ENCODE results near the gene ERFE.

ERFE gene

DNA sequence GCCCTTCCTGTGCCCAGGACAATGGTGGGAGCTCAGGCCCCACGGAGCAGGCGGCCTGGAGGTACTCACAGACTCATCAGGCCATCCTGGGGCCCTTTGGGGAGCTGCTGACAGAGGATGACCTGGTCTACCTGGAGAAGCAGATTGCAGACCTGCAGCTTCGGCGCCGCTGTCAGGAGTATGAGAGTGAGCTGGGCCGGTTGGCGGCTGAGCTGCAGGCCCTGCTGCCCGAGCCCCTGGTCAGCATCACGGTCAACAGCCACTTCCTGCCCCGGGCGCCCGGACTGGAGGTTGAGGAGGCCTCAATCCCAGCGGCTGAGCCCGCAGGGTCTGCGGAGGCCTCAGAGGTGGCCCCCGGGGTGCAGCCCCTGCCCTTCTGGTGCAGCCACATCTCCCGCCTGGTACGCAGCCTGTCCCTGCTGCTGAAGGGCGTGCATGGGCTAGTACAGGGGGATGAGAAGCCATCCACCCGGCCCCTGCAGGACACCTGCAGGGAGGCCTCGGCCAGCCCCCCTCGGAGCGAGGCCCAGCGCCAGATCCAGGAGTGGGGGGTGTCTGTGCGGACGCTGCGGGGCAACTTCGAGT lies 28.6 kb upstream of the ERFE start:
- Histone ChIP-seq H3K27ac (ENCODE audit: low read depth, low read length, poor library complexity, severe bottlenecking) (no peak overlapping the region), H4K20me1 (ENCODE audit: insufficient read depth, low read length) (no peaks in the 10 kb centered on the region), H3K27me3 (ENCODE audit: insufficient read depth, low read length) (peaks cover 19% of the 10 kb centered on the region), H3K4me3 (ENCODE audit: low read depth, low read length, poor library complexity, severe bottlenecking) (no peak overlapping the region), H3K9ac (ENCODE audit: low read length) (no peak overlapping the region), H3F3A (ENCODE audit: insufficient read depth, low read length) (no peaks in the 10 kb centered on the region), H3K4me2 (ENCODE audit: low read length) (no peak overlapping the region), H3K79me2 (ENCODE audit: insufficient read depth, low read length) (no peaks in the 10 kb centered on the region), H3K36me3 (ENCODE audit: insufficient read depth, low read length) (no peaks in the 10 kb centered on the region), H3K9me3 (ENCODE audit: low read length) (no peaks in the 10 kb centered on the region), H2AFZ (ENCODE audit: low read length) (no peak overlapping the region), H3K9me2 (ENCODE audit: low read depth, low read length) (no peaks in the 10 kb centered on the region), H3K4me1 (ENCODE audit: insufficient read depth, low read length, severe bottlenecking) (no peaks in the 10 kb centered on the region)
- TF ChIP-seq, protein P1, sequence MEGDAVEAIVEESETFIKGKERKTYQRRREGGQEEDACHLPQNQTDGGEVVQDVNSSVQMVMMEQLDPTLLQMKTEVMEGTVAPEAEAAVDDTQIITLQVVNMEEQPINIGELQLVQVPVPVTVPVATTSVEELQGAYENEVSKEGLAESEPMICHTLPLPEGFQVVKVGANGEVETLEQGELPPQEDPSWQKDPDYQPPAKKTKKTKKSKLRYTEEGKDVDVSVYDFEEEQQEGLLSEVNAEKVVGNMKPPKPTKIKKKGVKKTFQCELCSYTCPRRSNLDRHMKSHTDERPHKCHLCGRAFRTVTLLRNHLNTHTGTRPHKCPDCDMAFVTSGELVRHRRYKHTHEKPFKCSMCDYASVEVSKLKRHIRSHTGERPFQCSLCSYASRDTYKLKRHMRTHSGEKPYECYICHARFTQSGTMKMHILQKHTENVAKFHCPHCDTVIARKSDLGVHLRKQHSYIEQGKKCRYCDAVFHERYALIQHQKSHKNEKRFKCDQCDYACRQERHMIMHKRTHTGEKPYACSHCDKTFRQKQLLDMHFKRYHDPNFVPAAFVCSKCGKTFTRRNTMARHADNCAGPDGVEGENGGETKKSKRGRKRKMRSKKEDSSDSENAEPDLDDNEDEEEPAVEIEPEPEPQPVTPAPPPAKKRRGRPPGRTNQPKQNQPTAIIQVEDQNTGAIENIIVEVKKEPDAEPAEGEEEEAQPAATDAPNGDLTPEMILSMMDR (IDR thresholded peaks at IDR 0.05; ENCODE audit: low read length): no peak
- no peak for TF ChIP-seq EZH2 (IDR thresholded peaks at IDR 0.05; ENCODE audit: borderline replicate concordance, low read length)

DNA sequence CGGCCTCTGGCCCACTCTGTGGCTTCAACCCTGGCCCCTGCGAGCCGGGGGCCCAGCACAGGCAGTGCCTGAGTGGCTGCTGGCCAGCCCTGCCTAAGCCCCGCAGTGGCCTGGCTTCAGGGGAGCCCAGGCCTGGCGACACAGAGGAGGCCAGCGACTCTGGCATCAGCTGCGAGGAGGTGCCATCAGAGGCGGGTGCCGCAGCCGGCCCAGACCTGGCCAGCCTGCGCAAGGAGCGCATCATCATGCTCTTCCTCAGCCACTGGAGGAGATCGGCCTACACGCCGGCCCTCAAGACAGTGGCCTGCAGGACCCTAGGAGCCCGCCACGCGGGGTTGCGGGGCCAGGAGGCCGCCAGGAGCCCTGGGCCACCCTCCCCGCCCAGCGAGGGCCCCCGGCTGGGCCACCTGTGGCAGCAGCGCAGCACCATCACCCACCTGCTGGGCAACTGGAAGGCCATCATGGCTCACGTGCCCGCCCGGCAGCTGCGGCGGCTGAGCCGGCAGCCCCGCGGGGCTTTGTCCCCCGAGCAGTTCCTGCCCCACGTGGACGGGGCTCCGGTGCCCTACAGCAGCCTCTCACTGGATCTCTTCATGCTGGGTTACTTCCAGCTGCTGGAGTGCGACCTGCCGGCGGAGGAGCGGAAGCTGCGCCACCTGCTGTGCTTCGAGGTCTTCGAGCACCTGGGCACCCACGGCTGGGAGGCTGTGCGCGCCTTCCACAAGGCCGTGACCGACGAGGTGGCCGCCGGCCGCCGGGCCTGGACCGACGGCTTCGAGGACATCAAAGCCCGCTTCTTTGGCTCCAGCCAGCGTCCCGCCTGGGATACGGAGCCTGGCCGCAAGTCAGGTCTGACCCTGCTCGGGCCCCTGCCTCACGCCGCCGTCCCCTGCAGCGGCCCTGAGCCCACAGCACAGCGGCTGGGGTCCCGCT lies 27.8 kb upstream of the ERFE start:
- no peaks in the 10 kb centered on the region for H3K36me3 ChIP-seq (ENCODE audit: insufficient read depth, low read length)
- H2AFZ ChIP-seq (ENCODE audit: low read length): no peak overlapping the region
- no peaks in the 10 kb centered on the region for H3K9me3 ChIP-seq (ENCODE audit: low read length)
- peaks cover 22% of the 10 kb centered on the region for H3K27me3 ChIP-seq (ENCODE audit: insufficient read depth, low read length)
- H3K4me2 ChIP-seq (ENCODE audit: low read length): no peak overlapping the region
- no peaks in the 10 kb centered on the region for H3K4me1 ChIP-seq (ENCODE audit: insufficient read depth, low read length, severe bottlenecking)
- H3K4me3 ChIP-seq (ENCODE audit: low read depth, low read length, poor library complexity, severe bottlenecking): no peak overlapping the region
- H3K27ac ChIP-seq (ENCODE audit: low read depth, low read length, poor library complexity, severe bottlenecking): no peak overlapping the region
- no peaks in the 10 kb centered on the region for H3K79me2 ChIP-seq (ENCODE audit: insufficient read depth, low read length)
- TF ChIP-seq EZH2 (IDR thresholded peaks at IDR 0.05; ENCODE audit: borderline replicate concordance, low read length): no peak
- TF ChIP-seq, protein P1 (IDR thresholded peaks at IDR 0.05; ENCODE audit: low read length): peak; percentile 53
- H3F3A ChIP-seq (ENCODE audit: insufficient read depth, low read length): no peaks in the 10 kb centered on the region
- no peaks in the 10 kb centered on the region for H4K20me1 ChIP-seq (ENCODE audit: insufficient read depth, low read length)
- no peaks in the 10 kb centered on the region for H3K9me2 ChIP-seq (ENCODE audit: low read depth, low read length)
- H3K9ac ChIP-seq (ENCODE audit: low read length): no peak overlapping the region

DNA sequence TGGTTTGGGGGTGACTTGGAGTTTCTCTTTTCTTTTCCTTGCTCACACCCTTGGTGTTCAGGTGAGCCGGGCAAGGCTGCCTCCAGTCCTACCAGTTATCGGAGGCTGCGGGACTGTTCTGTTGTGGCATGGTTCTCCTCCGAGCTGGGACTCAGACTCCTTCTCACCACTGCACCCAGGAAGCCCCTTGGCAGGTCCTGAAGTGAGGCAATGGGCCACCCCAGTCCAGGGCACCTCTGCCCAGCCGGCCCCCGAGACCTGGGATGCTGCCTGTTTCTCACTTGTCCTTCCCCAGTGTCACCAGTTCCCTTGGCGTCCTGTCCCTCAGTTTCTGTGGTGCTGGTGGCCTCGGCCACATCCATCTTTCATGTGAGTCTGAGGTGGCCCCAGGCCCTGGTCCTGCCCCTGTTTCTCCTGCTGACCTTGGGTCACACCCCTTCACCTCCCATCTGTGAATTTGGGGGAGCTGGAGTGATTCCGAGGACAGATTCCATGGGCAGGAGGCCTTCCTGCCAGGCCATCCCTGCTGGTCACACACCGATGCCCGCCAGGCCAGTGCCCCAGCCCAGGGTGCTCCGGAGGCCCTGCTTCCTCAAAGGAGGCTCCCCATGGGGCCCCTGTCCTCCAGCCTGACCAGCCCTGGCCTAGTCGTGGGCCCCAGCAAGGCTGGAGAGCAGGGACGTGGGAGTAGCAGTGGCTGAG lies 26.9 kb upstream of the ERFE start:
- Histone ChIP-seq H2AFZ (ENCODE audit: low read length) (no peak overlapping the region), H3K27ac (ENCODE audit: low read depth, low read length, poor library complexity, severe bottlenecking) (no peak overlapping the region), H4K20me1 (ENCODE audit: insufficient read depth, low read length) (no peaks in the 10 kb centered on the region), H3K79me2 (ENCODE audit: insufficient read depth, low read length) (no peaks in the 10 kb centered on the region), H3K9me2 (ENCODE audit: low read depth, low read length) (no peaks in the 10 kb centered on the region), H3F3A (ENCODE audit: insufficient read depth, low read length) (no peaks in the 10 kb centered on the region), H3K4me2 (ENCODE audit: low read length) (no peak overlapping the region), H3K9me3 (ENCODE audit: low read length) (no peaks in the 10 kb centered on the region), H3K36me3 (ENCODE audit: insufficient read depth, low read length) (no peaks in the 10 kb centered on the region), H3K9ac (ENCODE audit: low read length) (no peak overlapping the region), H3K4me1 (ENCODE audit: insufficient read depth, low read length, severe bottlenecking) (no peaks in the 10 kb centered on the region), H3K4me3 (ENCODE audit: low read depth, low read length, poor library complexity, severe bottlenecking) (no peak overlapping the region), H3K27me3 (ENCODE audit: insufficient read depth, low read length) (peaks cover 20% of the 10 kb centered on the region)
- TF ChIP-seq, protein P1 (IDR thresholded peaks at IDR 0.05; ENCODE audit: low read length): no peak
- no peak for TF ChIP-seq EZH2 (IDR thresholded peaks at IDR 0.05; ENCODE audit: borderline replicate concordance, low read length)
